Jurkat, Clone E6-1 (cell line): ENCODE results near the gene TNIP2. TPM values are rescaled to one million over a fixed set of nuclear protein-coding genes. Genes with fewer than 3 reads are reported as not detected.
A peak's percentile ranks its signal among the peaks of the same experiment; 100 is the strongest.

Experiments used
- DNase-seq: peaks from one replicate; pipeline ENCODE4 v3.0.0-alpha.2; 2011; ENCODE audit warnings: low read depth, low spot score
- H3K4me3 ChIP-seq: 2 replicates; pipeline ENCODE4 v1.5.1; 2011; ENCODE audit warnings: mild to moderate bottlenecking, low read length, control low read depth, moderate library complexity
- polyA plus RNA-seq: library from polyadenylated mRNA; unstranded; fragments of >200 nt; gene quantifications from one replicate; pipeline ENCODE4 v1.2.1, GENCODE V29; 2012; ENCODE audit warnings: missing spikeins; ENCODE audit not compliant: insufficient read length, insufficient read depth

TNIP2 gene, protein sequence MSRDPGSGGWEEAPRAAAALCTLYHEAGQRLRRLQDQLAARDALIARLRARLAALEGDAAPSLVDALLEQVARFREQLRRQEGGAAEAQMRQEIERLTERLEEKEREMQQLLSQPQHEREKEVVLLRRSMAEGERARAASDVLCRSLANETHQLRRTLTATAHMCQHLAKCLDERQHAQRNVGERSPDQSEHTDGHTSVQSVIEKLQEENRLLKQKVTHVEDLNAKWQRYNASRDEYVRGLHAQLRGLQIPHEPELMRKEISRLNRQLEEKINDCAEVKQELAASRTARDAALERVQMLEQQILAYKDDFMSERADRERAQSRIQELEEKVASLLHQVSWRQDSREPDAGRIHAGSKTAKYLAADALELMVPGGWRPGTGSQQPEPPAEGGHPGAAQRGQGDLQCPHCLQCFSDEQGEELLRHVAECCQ
- 30.8 TPM for polyA plus RNA-seq

DNA sequence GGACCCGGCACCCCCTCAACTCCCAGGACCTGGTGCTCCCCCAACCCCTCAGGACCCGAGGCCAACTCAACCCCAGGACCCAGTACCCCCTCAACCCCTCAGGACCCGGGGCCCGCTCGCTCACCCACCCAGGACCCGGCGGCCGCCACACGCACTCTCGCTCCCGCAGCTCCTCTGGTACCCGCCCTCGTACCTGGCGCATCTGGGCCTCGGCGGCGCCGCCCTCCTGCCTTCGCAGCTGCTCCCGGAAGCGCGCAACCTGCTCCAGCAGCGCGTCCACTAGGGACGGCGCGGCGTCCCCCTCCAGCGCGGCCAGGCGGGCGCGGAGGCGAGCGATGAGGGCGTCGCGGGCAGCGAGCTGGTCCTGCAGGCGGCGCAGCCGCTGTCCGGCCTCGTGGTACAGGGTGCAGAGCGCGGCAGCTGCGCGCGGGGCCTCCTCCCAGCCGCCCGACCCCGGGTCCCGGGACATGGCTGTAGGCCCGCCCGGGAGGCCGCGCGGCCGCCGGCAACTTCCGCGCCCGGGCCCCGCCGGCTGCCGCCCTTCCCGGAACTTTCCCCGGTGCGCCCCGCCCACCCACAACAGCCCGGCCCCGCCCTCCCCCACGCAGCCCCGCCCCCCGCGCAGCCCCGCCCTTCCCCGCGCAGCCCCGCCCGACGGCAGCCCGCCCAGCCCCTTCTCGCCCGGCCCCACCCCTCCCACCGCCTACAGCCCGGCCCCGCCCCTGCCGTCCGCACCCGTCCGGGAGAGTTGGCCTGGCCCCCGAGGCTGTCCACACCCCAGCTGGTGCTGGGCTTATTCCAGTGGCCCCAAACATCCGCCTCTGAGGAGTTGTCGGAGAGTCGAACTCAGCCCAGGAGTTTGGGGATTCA lies at the start of gene TNIP2:
Gene TNIP2, minus strand, starts transcription at position 516 of the 870 bp plus-strand sequence. Its CDS starts 47 bp downstream, at position 469.
- peak; percentile 20 for DNase-seq
- H3K4me3 ChIP-seq, result peak within 1 kb of the TSS; percentile 78

DNA sequence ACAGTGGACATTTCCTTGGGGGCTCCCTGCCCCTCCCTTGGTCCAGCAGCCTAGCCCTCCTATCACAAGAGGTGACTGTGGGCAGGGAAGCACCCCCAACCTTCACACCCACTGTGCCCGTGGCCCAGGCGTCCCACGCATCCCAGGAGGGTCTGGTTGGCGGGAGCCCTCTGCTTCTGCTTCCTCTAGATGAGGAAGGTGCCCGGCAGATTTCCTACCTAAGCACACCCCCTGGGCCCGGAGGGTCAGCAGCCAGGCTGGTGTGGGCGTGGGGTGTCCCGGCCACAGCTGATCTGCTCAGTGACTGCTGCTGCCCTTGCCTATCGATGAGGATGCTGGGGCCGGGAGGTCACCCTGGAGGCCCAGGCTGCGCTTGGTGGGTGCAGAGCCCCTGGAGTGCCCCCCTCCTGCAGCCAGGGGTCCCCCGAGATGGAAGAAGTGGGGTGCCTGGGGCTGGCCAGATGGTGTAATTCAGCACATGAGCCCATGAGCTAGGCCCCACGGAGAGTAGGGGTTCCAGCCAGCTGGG lies 48.9 kb upstream of the TNIP2 start:
- no peak for DNase-seq

DNA sequence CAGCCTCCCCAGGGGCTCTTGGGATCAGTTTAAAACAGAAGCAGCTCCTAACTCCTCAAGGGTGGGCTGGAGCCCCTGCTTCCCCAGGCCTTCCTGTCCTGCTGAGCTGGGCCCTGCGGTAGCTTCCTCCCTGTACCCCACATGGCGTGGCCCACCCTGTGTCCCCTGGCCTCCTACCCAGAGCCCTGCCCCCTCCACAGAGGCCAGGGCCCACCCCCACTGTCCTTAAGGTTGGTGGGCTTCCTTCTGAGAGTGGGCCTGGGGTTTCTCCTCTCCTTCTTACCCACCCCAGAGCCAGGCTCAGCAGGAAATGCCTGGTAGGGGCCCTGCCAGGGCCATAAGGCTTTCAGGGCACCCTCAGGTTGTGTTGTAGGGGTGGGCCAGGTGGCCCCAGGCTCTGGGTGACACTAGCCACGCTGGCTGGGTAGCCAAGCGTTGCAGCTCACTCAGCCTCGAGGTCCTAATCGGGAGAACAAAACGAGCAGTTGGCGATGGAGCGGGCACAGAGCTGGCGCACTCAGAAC lies 48.4 kb upstream of the TNIP2 start:
- DNase-seq, result no peak
- no peak overlapping the region for H3K4me3 ChIP-seq

More for the DNA sequence above, 48.9 kb upstream of the TNIP2 start:
- H3K4me3 ChIP-seq, result no peak overlapping the region

DNA sequence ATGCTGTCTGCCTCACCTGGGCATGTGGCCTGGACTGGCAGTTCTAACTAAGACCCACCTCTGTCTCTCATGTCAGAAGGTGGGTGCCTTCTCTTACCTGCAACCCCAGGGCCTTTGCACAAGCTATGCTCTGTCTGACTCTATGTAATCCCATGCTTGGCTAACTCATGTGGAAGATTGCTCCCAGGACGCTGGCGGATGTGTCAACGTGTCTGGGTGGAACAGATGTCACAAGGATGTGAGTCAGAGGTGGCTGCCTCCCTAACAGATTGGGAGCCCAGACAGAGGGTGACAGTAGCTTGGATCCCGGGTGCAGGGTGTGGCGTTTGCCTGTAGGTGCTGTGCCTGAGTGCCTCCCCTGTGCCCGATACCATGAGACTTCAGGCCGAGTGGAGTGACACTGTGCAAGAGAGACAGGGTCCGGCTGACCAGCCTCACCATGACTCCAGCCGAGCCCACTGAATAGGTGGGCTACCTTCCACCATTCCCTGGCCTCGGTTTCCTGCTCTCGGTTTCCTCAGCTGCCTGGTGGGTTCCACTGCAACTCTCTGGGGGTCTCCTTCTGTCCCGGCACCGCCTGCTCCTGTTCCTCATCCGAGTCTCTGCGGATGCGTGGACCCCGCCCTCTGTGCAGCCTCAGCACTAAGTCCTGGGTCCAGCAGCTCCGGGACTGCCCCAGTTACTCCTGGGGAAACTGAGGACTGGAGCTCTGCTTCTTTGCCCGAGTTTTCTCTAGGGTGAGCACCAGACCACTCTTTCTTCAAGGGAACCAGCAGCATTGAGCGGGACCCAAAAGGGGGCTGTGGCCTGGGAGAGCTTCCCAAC lies 47.7 kb upstream of the TNIP2 start:
- no peak for DNase-seq
- H3K4me3 ChIP-seq, result no peak overlapping the region

DNA sequence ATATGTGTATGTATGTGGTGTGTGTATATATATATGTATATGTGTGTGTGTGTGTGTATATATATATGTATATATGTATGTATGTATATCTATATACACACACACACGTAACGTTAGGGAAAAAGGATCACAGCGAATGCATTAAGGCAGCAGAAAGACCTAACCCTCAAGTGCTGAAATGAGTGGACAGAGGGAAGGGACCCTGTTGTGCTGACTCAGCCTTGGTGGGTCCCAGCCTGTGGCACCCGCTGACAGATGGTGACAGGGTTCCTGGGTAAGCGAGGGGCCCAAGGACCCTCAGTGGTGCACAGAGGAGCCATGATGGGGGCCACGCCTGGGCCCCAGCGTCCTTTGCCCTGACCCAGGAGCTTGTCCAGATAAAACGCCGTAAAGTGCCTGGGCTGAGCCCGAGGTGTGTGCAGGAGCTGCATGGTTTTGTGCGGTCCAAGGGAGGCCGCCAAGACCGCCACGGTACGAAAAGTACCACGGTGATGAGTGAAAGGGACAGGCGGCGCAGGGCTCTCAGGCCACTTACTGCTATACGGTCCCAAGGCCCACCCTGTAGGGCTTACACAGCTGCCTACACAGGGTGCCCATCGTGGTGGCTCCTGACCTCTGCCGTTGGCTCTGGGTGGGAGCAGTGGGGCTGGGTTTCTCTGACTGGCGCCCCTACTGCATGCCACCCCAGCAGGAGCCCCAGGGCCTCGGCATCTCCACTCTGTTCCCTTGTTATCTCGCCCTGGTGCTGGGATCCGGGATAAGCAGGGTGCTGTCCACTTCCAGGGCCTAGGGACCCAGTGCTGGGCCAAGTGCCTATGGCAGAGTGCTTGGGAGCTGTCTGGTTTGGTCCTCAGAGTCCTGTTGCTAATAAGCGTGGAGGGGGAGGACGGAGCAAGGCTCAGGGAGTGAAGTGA lies 46.7 kb upstream of the TNIP2 start:
- DNase-seq, result no peak
- no peak overlapping the region for H3K4me3 ChIP-seq

DNA sequence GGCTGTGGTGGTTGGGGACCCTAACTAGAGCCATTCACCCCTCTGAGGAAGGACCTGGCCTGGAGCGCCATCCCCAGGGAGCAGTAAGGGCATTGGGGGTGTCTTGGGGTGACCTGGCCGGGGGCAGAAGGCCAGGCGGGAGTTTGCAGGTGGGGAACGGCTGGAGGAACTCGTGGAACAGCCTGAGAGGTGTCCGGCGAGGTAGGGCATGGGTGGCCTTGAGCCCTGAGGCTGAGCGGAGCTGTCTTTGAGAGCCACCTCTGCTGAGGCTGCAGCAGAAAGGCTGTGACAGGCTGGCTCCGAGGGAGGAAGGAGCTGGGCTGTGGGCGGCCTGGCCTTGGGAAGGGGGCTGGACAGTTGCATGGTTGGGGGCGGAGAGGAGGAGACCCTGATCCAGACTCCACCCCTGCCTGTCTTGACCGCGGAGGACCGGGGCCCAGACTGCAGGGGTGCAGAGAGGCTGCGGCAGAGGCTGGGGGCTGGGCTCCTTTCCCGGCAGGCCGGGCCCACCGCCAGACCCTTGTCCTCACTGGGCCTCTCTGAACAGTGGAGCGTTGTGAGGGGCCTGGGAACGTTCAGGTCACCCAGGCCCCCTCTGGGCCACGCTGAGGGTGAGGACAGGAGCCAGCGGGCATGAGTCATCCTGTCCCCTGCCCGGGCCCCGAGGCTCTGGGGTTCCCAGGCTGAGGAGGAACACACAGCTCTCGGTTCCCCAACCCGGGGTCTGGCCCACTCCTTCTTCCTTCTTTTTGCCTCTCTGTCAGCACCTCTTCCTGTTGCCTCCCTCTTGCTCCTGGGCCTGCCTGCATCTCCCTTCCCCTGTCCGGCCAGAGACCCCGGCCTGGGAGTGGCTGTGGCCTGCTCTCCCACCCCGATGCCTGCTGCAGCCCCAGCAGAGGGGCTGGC lies 44.8 kb upstream of the TNIP2 start:
- DNase-seq, result no peak
- no peak overlapping the region for H3K4me3 ChIP-seq

DNA sequence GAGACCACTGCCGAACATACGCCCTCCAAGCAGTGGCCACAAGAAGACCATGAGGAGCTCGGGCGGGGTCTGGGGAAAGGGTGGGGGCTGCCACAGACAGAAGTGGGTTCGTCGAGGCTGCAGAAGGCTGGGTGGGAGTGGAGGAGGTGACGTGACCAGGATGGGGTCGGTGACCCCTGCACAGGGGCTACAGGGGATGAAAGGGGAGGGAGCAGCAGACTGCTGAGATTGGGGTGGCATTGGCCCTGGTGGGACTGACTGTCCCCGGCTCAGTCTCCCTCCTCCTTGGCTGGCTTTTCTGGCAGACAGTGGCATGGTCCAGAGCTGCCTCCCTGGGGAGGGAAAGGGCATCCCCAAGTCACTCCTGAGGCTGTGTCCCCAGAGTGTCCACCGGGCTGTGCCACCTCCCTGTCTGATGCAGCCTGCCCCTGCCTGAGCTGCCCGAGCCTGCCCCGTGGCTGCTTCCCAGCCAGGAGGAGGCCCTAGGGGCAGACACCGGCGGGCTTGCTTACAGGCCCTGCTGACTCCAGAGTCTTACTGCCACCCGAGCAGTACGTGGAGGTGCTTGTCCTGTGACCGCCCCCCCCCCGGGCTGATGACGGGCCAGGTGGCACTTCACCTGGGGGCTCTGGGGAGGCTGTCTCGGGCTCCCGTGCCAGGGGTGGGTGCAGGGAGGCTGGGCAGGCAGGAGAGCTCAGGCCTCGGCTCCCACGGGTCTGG lies 44.0 kb upstream of the TNIP2 start:
- peak overlapping the region; percentile 43 for H3K4me3 ChIP-seq
- DNase-seq, result no peak

DNA sequence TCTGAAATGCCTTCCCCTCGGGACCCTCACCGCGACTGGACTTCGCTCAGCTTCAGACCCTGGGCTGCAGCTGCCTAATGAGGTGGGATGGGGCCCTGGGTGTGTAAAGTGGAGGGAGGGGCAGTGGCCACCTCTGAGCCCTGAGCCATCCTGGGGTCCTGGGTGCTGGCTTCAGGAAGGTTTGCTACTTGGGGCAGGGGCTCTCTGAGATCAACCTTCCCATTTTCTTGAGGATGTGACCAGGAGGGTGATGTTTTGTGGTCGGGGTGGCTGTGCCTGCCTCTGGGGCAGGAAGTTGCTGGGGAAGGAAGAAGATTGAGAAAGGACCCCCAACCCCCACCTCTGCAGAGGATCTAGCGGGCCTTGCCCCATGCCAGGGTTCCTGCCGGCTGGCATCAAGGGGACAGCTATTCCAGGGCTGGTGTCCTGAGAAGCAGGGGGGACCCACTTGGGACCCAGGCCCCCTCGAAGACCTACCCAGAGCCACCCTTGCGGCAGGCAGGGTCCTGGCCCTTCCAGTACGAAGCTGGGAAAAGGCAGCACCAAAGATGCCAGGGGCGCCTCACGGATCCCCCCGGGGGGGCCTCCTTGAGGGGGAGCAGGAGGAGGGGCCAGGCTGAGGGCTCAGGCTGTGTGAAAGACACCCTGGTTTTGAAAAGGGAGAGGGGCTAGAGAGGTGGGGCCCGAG lies 43.2 kb upstream of the TNIP2 start:
- DNase-seq, result no peak
- peak overlapping the region; percentile 43 for H3K4me3 ChIP-seq

DNA sequence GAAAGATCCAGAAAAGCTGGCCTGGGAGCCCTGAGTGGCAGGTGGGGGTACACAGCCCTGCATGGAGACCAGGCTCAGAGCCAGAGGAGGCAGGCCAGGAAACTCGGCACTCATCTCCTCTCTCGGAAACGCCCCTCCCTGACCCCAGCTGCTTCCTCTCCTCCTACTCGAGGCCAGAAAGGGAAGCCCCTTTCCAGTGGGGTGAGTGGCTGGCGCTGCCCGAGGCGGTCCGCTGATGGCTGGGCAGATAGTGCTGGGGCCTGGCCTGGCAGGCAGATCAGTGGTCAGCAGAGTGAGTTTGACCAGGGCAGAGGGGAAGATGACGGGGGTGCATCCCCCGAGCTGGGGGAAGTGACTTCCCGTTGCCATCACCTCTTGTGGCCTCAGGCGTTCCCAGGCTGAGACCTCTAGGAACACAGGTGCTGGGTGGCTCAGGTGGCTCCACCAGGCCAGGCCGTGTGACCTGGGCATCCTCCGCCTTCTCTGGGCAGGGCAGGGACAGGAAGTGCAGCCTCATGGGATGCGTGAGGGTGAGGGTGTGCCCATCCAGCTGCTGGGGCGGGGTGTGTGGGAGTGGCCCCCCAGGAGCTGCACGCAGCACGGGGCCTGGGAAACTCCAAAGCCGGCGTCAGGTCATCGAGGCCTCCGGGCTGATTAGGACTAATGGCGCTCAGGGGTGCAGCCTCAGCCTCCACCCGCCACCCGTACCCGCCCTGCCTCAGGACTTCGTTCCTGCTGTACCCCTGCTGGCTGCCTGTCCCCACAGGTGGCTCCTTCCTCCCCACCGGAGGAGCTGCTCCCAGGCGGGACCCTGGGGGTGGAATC lies 42.5 kb upstream of the TNIP2 start:
- H3K4me3 ChIP-seq, result peak overlapping the region; percentile 43

DNA sequence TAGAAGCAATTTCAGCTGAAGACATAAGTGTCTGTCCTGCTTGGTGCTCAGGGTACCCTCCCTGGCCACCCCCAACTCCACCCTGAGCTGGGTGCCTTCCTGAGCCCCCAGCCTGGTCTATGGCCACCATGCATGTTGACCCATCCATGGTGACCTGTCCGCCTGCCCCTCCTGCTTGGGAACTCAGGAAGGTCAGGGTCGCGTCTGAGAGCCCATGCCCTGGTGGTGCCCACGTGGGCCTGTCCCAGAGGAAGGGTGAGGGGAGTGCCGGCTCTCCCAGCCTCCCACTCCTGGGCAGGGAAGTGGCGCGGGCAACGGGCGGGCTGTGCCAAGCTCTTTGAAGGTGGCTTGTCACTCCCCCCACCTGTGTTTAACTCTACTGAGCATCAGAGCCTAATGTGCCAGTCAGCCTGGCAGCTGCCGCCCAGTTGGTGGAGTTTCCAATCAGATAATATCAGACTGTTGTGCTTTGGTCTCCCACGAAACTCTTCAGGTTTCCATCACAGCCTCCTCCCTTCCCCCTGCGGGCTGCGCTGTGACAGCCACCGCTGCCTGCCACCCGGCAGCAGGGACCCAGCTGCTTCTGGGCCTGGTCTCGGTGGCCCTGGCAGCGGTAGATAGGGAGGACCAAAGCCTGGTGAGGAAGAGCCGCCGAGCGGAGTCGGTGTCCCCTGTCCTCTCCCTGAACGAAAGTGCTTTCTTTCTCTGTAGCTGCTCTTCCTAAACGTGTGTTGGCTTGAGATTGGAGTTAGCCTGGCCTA lies 41.6 kb upstream of the TNIP2 start:
- peak overlapping the region; percentile 43 for H3K4me3 ChIP-seq

More for the DNA sequence above, 42.5 kb upstream of the TNIP2 start:
- peak; percentile 49 for DNase-seq

DNA sequence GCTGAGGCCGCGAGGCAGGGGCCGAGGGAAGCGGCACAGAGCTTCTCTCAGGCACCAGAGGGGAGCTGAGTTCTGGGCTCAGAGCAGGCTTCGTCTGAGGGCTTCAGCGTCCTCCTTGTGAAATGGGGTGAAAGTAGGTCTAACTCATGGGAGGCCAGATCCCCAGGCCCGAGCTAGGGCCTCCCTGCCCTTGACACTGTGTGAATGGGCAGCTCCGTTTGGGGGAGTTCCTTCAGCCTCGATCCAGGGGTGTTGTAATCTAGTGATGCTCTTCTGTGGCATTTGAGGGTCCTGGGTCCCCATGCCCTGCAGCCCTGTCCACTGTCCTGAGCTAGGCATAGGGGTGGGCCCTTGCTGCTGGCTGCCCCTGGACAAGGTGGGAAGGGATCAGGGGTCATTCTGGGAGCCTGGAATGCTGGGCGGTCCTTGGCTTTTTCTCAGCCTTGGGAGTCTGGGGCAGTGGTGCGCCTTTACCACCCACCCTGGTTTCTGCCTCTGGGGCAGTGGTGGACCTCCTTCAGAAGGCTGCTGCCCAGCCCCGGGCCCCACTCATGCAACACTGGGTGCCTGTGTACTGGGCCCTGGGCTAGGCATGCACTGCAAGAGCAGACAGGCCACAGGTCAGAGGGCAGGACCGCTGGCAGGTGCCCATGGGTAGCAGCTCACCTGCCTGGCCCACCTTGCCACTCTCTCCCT lies 40.9 kb upstream of the TNIP2 start:
- no peak for DNase-seq
- no peak overlapping the region for H3K4me3 ChIP-seq

More for the DNA sequence above, 41.6 kb upstream of the TNIP2 start:
- DNase-seq, result peak; percentile 85

DNA sequence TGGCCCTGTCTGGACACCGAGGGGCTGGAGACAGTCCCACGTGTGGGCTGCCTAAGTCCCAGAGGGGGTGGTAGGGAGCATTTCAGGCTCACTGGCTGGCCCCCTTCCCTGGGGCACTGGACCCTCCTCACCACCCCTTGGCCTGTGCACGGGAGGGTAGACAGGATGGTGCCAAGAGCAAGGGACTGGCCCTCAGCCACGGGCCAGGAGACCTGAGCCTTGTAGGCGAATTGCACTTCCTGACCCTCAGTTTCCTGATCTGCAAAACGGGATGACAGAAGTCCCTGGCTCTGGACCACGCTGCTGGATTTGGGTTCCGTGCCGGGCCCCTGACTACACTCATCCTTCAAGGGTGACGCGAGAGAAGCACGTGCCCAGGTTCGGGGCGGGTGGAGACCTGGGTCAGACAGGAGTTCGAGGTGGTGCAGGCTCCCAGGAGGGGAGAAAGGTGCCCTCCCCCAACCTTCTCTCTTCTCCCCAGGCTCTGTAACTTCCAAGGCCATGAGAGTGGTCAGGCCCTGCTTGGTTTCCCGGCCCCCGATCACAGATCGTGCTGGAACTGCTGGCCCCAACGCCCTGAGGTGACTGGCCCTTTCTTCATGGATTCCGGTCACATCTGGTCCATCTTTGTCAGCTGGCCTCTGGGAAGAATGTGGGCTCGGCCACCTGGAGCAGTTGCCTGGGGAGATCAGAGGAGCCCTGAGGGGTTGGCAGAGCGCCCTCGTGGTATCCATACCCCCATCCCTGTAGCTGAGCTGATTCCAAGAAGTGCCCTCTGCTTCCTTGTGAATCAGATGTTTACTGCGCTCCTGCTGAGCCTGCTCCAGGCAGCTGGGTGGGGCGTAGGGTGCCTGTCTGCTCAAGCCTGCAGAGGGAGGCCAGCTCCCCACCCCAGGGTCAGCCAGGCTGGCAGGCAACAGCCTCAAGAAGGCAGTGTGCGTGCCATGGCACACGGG lies 40.0 kb upstream of the TNIP2 start:
- no peak for DNase-seq
- no peak overlapping the region for H3K4me3 ChIP-seq
